Stimulated activated CD4-positive, alpha-beta T cell treated with anti-CD3 and anti-CD28 coated beads, Interleukin-2, amount 100 ng/mL, for 4 hours (primary cell): ENCODE data around the gene IL16.
"Not testable (repeated sequence)": the region's sequence is repeated elsewhere in the genome, so short reads cannot be mapped to it uniquely, and the experiment has no call there.

Source experiments
- DNase-seq: peaks from one replicate; pipeline ENCODE4 v3.0.0-alpha.2; 2020; ENCODE audit warnings: low read depth

Gene IL16

DNA sequence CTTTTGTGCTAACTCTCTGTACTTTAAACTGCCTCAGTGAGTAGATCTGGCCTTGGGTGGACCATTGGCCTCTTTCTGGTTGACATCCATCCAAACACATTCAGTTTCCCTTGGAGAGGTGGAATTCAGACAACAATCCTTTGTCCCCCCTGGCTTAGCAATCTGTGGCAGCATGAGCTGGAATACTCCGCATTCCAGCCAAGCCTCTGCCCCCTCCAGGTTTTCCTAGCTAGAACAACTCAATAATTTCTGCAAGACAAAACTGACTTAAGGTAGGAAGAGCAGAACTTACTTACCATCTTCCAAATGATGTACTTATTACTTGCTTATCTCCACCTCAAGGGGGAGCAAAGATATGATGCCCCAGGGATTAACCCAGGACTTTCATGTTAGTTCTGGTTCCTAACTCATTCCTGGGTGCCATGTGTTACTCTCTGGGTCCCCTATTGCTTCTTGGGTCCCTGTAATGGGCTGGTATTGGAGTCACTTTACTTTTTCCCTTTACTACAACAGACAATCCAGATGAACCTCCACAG lies 21.8 kb upstream of the IL16 start:
- no peak for DNase-seq

- DNase-seq, result no peak
Observed at GRCh38 chr15:81175496-81175895, 21.2 kb upstream of the IL16 start.

- no peak for DNase-seq
Observed at GRCh38 chr15:81176291-81176893, 20.3 kb upstream of the IL16 start.

DNA sequence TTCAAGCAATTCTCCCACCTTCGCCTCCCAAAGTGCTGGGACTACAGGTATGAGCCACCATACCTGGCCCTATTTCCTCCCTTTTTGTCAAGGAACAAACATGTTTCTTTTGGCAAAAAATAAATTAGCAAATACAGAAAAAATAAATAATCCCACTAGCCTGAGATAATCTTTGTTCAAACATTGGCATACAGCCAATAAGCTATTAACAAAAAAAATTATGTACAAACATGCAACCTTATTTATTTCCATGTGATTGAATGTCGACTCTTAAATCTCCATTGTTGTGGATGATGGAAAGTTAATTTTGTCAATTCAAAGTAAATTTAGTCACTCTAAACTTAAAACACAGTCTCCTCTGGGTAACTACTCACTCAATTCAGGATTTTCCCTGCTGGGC lies 18.3 kb upstream of the IL16 start:
- DNase-seq, result no peak

DNA sequence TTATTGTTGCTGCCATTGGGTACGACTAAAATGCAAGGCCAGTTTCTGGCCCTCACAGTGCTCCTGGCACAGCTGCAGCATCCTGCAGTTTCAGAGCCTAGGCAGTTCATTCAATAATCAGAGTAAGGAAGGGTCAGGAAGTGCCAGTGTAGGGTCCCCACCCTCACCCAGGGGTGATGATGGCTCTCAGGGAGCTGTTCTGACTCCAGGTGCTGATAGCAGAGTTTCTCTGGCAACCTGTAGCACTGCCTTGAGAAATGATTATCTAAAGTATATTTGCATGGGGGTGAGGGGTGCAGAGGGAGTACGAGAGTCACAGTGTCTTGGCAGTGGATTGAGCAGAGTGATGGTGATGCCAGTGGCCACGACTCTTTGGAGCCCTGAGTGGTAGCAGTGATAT lies 15.5 kb upstream of the IL16 start:
- DNase-seq, result no peak

GRCh38 chr15:81182031-81182755 lies 14.5 kb upstream of the IL16 start:
- DNase-seq, result no peak

- DNase-seq, result no peak
Observed at GRCh38 chr15:81182756-81183438, 13.8 kb upstream of the IL16 start.

GRCh38 chr15:81183439-81183775 lies 13.3 kb upstream of the IL16 start:
- DNase-seq, result no peak

- no peak for DNase-seq
Observed at GRCh38 chr15:81184188-81184587, 12.5 kb upstream of the IL16 start.

DNA sequence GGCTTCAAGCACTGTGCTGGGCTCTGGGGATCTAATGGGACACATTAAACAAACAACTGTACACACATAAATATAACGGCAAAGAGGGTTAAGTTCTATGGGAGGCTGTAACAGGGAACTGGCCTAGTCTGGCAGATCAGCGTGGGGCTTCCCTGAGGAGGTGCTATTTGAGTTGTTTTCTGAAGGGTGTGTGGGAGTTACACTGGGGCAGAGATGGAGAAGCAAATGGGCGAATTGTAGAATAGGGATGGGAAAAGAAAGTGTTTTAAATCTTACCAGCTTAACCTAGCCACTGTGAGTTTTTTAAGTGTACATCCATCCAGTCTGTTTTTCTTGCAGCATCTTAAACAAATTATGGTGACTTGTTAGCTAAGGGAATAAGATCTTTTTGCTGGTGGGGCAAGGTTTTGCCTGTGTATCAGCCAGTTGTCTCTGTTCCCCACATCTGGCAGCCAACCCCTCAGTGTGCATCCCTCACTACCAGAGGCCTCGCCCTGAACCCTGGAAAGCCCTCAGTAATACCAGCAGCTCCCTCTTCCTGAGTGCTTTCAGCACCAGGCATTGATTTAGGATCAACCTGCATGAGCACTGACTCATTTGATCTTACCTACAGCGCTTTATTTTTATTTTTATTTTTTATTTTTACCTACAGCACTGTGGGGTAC lies 10.9 kb upstream of the IL16 start:
- DNase-seq, result no peak

DNA sequence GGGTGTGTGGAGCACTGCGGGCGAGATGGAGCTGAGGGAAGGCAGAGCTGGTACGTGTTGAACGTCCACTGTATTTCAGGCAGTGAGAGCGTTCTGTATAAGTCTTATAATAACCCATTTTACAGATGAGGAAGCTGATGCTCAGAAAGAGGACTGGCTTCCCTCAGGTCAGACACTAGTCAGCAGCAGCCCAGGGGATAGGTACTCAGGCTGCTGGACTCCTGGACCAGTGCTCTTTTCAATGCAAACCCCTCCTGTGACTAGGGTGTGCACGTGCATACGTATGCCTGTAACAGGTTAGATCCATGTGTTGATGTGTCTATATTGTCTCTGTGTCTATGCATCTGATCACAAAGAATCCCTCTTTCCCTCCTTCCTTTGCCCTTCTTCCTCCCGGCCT lies 8.3 kb upstream of the IL16 start:
- no peak for DNase-seq

DNA sequence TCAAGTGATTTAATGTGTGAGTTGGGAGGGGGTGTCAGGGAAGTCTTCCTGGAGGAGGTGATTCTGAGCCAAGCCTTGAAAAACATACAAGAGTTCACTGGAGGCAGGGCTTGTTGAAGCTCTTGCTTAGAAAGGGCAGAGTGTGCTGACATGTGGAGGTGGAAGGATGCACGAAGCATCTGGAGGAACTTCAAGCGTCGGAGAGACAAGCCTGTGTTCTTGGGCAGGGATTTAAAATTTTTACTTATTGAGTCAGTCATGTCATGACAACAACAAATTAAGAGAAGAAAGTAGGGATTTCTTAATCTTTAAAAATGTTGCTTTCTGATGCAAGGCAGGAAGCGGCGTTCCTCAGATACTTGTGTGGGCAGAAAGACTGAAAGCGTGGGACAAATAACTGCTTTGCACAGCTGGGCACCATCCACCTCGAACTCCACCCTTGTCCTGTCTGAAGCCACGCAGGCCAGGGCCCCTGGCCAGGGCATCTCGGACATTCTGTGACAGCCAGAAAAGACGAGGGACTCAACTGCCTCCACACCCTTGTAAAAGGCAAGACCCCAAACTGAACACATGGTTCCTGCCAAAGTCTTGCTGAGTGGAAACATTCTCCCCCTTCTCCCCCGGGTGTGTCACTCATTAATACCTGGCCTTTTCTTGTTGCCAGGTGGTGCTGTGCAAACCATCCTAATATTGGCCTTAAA lies 6.9 kb upstream of the IL16 start:
- no peak for DNase-seq

DNA sequence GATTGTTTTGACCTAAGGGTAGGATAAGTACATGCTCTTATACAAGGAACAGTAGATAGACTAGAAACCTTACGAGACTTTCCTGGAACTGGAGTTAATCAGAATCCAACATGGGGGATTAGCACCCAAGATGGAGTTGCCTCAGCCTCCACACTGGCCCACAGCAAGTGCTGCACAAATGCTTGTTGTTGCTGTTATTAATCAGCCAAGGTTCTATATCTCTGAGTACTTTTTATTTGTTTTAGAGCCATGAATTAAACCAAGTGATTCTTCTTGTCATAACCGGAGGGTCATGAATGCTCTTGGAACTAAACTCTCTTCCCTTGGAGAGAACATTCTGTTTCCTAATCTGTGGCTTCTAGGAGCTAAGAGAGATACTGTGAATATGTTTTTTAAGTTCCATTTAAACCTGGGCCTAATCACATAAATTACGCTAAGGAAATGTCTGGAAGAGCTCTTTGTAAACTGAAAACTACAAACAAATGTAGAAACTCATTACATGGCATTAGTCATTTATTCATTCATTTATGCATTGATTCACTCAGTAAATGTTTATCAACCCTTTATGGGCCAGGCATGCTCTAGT lies 5.7 kb upstream of the IL16 start:
- DNase-seq, result no peak

- no peak for DNase-seq
Observed at GRCh38 chr15:81191701-81192100, 5.0 kb upstream of the IL16 start.

DNA sequence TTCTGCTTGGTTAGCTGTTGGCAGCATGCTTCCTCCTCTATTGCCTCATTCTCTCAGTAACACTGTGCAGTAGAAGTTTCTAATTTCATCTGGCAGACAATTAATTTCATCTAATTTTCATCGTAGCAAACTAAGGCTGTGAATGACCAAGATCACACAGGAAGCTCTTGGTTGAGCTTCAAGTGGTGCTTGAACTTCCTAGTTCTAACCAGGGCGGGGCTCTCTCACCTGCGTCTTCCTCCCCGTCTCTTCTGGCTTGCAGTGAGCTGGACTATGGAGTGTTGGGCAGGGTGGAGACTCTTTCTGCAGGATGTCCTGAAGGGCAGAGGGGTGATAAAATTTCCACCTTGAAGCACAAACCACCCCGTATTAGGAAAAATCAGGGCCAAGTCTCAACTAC lies 2.0 kb upstream of the IL16 start:
- no peak for DNase-seq

DNA sequence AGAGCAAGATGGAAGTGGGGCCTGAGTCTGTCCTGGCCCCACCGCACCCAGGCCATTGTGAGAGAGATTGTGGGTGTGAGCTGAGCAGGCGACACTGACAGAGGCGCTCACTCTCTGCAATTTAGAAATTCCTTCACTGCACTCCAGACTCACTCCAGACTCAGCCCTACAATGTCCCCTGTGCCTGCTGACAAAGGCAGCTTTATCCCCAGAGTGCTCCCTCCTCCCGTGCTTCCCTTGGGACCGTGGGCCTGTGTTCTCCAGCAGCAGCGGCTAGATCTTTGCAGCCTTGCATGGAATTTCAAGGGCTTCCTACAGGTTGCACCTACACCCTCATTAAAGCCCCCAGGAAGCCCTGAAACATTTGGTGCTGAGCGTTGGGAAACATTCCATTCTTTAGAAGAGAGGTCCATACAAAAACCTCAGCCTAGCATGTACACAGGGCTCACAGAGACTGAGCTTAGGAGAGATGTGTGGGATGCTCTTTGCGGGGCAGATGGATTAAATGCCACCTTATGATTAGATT lies 1.3 kb upstream of the IL16 start:
- no peak for DNase-seq

DNA sequence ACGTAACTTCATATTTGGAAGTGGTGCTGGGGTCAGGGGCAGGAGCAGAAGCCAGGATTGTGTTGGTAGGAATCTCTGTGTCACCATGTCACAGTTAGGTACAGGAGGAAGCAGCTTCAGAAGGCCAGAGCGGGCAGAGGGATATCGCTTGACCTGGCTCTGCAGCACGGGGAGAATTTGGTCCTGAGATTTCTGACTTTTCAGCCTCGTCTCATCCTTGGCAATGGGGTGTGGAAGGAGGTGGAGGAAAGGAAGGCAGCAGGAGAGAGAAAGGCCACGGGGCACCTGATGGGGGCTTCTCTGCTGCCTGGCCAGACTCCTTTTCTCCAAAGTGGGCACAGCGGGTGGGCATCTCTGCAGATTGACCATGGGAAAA lies 564 bp downstream of the IL16 start:
- no peak for DNase-seq

DNA sequence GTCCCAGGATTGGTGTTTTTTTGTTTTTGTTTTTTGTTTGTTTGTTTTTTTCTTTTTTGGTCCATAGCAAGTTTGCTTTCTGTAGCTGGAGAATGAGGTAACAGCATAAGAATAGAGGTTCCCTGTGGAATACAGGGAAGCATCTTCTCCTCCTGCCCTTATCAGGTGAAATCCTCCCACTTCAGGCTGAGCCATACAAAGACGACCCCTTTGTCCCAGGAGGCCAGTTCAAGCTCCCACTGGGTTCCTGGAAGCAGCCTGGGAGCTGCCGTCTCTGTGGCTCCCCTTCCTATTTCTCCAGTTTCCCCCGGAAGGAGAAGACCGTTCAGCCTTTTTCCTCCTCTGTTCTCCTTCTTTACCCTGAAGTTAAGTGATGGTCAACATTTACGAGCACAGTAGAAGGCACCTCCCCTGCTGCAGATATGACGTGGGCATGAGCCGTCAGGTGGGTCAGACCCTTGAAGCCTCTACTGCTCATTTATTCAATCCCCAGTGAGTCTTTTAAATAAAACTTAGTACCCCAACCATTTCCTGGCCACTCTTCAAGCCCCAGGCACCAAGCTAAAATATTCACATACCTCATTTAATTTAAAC lies 1.1 kb downstream of the IL16 start:
- no peak for DNase-seq

DNA sequence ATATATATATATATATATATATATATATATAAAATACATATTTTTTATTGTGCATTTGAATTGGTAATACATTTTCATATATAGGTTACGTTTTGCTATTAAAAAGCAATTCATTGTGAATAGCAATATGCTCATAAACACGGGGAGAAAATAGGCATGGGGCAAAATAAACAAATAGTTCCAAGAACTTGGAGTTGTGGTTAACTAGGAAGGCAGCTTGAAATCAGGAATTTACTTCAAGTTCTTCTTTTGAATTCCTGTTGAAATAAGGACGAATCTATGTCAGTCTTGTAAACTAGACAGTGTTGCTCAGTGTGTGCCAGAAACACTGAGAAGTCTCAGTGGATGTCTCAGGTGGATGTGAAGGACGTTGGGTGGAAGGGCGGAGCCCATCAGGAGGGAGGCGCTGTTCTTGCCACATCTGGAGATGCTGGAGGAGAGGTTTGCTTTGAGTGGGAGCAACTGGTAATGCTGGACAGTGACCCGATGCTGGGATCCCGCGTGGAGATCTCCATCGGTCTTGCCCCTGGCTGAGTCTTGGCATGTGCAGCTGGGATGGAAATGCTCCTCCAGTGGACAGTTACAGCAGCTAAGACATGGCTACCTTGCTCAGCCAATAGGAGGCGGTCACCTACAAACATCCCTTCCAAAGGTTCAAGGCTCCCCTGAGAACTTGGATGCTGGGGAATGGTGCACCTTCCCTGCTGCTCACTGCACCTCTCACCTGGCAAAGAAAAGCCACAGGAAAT lies 2.5 kb downstream of the IL16 start:
- DNase-seq, result no peak

GRCh38 chr15:81206018-81206417 lies 9.3 kb downstream of the IL16 start:
- no peak for DNase-seq

DNA sequence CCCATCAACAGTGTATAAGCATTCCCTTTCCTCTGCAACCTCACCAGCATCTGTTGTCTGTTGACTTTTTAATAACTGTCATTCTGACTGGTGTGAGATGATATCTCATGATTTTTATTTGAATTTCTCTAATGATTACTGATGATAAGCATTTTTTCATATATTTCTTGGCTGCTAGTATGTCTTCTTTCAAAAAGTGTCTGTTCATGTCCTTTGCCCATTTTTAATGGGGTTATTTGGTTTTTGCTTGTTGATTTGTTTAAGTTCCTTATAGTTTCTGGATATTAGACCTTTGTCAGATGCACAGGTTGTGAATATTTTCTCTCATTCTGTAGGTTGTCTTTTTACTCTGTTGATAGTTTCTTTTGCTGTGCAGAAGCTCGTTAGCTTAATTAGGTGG lies 11.3 kb downstream of the IL16 start:
- DNase-seq, result not testable (repeated sequence)
